ENCODE data around the gene ERC1.

Gene ERC1

GRCh38 chr12:1117371-1117770, 126.3 kb downstream of the ERC1 start:
- Histone ChIP-seq H3K4me1 (ENCODE audit: control insufficient read depth in 2 of 2, insufficient read depth in 2 of 2, low read length in 2 of 2) (peaks cover 0 to 4% of the 10 kb centered on the region in 2 donors), H3K27ac (ENCODE audit: low read depth in 2 of 2, low read length in 2 of 2) (no peak overlapping the region), H3K36me3 (ENCODE audit: control insufficient read depth in 2 of 2, insufficient read depth in 2 of 2, low read length in 2 of 2) (peaks cover 0 to under 1% of the 10 kb centered on the region in 2 donors), H3K27me3 (ENCODE audit: control insufficient read depth in 2 of 2, insufficient read depth in 2 of 2, low read length in 2 of 2) (no peaks in the 10 kb centered on the region), H3K9ac (ENCODE audit: low read depth in 1 of 2, low read length in 2 of 2) (no peak overlapping the region), H3K4me3 (ENCODE audit: low read length in 2 of 2) (no peak overlapping the region), H3K9me3 (ENCODE audit: control insufficient read depth in 2 of 2, low read length in 2 of 2) (no peaks in the 10 kb centered on the region)

- H3K9me3 ChIP-seq (ENCODE audit: control insufficient read depth in 2 of 2, low read length in 2 of 2), result no peaks in the 10 kb centered on the region
- H3K36me3 ChIP-seq (ENCODE audit: control insufficient read depth in 2 of 2, insufficient read depth in 2 of 2, low read length in 2 of 2), result no peaks in the 10 kb centered on the region
Measured at GRCh38 chr12:1117970-1118563, 127.0 kb downstream of the ERC1 start.

GRCh38 chr12:1122786-1123185, 131.8 kb downstream of the ERC1 start:
- H3K36me3 ChIP-seq (ENCODE audit: control insufficient read depth in 2 of 2, insufficient read depth in 2 of 2, low read length in 2 of 2), result no peaks in the 10 kb centered on the region
- no peak overlapping the region for H3K9ac ChIP-seq (ENCODE audit: low read depth in 1 of 2, low read length in 2 of 2)
- no peak overlapping the region for H3K27ac ChIP-seq (ENCODE audit: low read depth in 2 of 2, low read length in 2 of 2)
- no peaks in the 10 kb centered on the region for H3K27me3 ChIP-seq (ENCODE audit: control insufficient read depth in 2 of 2, insufficient read depth in 2 of 2, low read length in 2 of 2)
- H3K9me3 ChIP-seq (ENCODE audit: control insufficient read depth in 2 of 2, low read length in 2 of 2), result no peaks in the 10 kb centered on the region
- no peak overlapping the region for H3K4me3 ChIP-seq (ENCODE audit: low read length in 2 of 2)
- H3K4me1 ChIP-seq (ENCODE audit: control insufficient read depth in 2 of 2, insufficient read depth in 2 of 2, low read length in 2 of 2), result peaks cover 0 to 4% of the 10 kb centered on the region in 2 donors

More at GRCh38 chr12:1117970-1118563, 127.0 kb downstream of the ERC1 start:
- H3K4me3 ChIP-seq (ENCODE audit: low read length in 2 of 2), result no peak overlapping the region
- H3K27me3 ChIP-seq (ENCODE audit: control insufficient read depth in 2 of 2, insufficient read depth in 2 of 2, low read length in 2 of 2), result no peaks in the 10 kb centered on the region
- H3K9ac ChIP-seq (ENCODE audit: low read depth in 1 of 2, low read length in 2 of 2), result no peak overlapping the region
- H3K27ac ChIP-seq (ENCODE audit: low read depth in 2 of 2, low read length in 2 of 2), result no peak overlapping the region
- peaks cover 0 to 4% of the 10 kb centered on the region in 2 donors for H3K4me1 ChIP-seq (ENCODE audit: control insufficient read depth in 2 of 2, insufficient read depth in 2 of 2, low read length in 2 of 2)

- H3K9me3 ChIP-seq (ENCODE audit: control insufficient read depth in 2 of 2, low read length in 2 of 2), result no peaks in the 10 kb centered on the region
- H3K9ac ChIP-seq (ENCODE audit: low read depth in 1 of 2, low read length in 2 of 2), result no peak overlapping the region
- H3K27me3 ChIP-seq (ENCODE audit: control insufficient read depth in 2 of 2, insufficient read depth in 2 of 2, low read length in 2 of 2), result no peaks in the 10 kb centered on the region
- no peaks in the 10 kb centered on the region for H3K36me3 ChIP-seq (ENCODE audit: control insufficient read depth in 2 of 2, insufficient read depth in 2 of 2, low read length in 2 of 2)
- H3K4me1 ChIP-seq (ENCODE audit: control insufficient read depth in 2 of 2, insufficient read depth in 2 of 2, low read length in 2 of 2), result peaks cover 4 to 8% of the 10 kb centered on the region in 2 donors
- H3K4me3 ChIP-seq (ENCODE audit: low read length in 2 of 2), result no peak overlapping the region
- peak overlapping the region in 1 of 2 donors; percentile 37 for H3K27ac ChIP-seq (ENCODE audit: low read depth in 2 of 2, low read length in 2 of 2)
Measured at GRCh38 chr12:1126091-1126490, 135.1 kb downstream of the ERC1 start.

GRCh38 chr12:1127021-1127420, 136.0 kb downstream of the ERC1 start:
- H3K27me3 ChIP-seq (ENCODE audit: control insufficient read depth in 2 of 2, insufficient read depth in 2 of 2, low read length in 2 of 2), result no peaks in the 10 kb centered on the region
- no peaks in the 10 kb centered on the region for H3K9me3 ChIP-seq (ENCODE audit: control insufficient read depth in 2 of 2, low read length in 2 of 2)
- H3K4me1 ChIP-seq (ENCODE audit: control insufficient read depth in 2 of 2, insufficient read depth in 2 of 2, low read length in 2 of 2), result peaks cover 8 to 10% of the 10 kb centered on the region in 2 donors
- no peak overlapping the region for H3K4me3 ChIP-seq (ENCODE audit: low read length in 2 of 2)
- H3K36me3 ChIP-seq (ENCODE audit: control insufficient read depth in 2 of 2, insufficient read depth in 2 of 2, low read length in 2 of 2), result no peaks in the 10 kb centered on the region
- H3K9ac ChIP-seq (ENCODE audit: low read depth in 1 of 2, low read length in 2 of 2), result no peak overlapping the region
- no peak overlapping the region for H3K27ac ChIP-seq (ENCODE audit: low read depth in 2 of 2, low read length in 2 of 2)

- Histone ChIP-seq H3K4me3 (ENCODE audit: low read length in 2 of 2) (peak overlapping the region in 1 of 2 donors; percentile 33), H3K27me3 (ENCODE audit: control insufficient read depth in 2 of 2, insufficient read depth in 2 of 2, low read length in 2 of 2) (no peaks in the 10 kb centered on the region), H3K27ac (ENCODE audit: low read depth in 2 of 2, low read length in 2 of 2) (peak overlapping the region; percentile 65 to 70), H3K36me3 (ENCODE audit: control insufficient read depth in 2 of 2, insufficient read depth in 2 of 2, low read length in 2 of 2) (no peaks in the 10 kb centered on the region), H3K9ac (ENCODE audit: low read depth in 1 of 2, low read length in 2 of 2) (no peak overlapping the region), H3K9me3 (ENCODE audit: control insufficient read depth in 2 of 2, low read length in 2 of 2) (no peaks in the 10 kb centered on the region), H3K4me1 (ENCODE audit: control insufficient read depth in 2 of 2, insufficient read depth in 2 of 2, low read length in 2 of 2) (peaks cover 8 to 10% of the 10 kb centered on the region in 2 donors)
Measured at GRCh38 chr12:1130164-1130563, 139.1 kb downstream of the ERC1 start.

GRCh38 chr12:1130571-1130970, 139.5 kb downstream of the ERC1 start:
- Histone ChIP-seq H3K4me3 (ENCODE audit: low read length in 2 of 2) (peak overlapping the region in 1 of 2 donors; percentile 33), H3K27ac (ENCODE audit: low read depth in 2 of 2, low read length in 2 of 2) (peak overlapping the region; percentile 65 to 70)

GRCh38 chr12:1131811-1132224, 140.8 kb downstream of the ERC1 start:
- H3K4me3 ChIP-seq (ENCODE audit: low read length in 2 of 2), result no peak overlapping the region
- no peaks in the 10 kb centered on the region for H3K36me3 ChIP-seq (ENCODE audit: control insufficient read depth in 2 of 2, insufficient read depth in 2 of 2, low read length in 2 of 2)
- no peaks in the 10 kb centered on the region for H3K9me3 ChIP-seq (ENCODE audit: control insufficient read depth in 2 of 2, low read length in 2 of 2)
- peaks cover 5 to 8% of the 10 kb centered on the region in 2 donors for H3K4me1 ChIP-seq (ENCODE audit: control insufficient read depth in 2 of 2, insufficient read depth in 2 of 2, low read length in 2 of 2)
- no peak overlapping the region for H3K27ac ChIP-seq (ENCODE audit: low read depth in 2 of 2, low read length in 2 of 2)
- H3K27me3 ChIP-seq (ENCODE audit: control insufficient read depth in 2 of 2, insufficient read depth in 2 of 2, low read length in 2 of 2), result no peaks in the 10 kb centered on the region
- no peak overlapping the region for H3K9ac ChIP-seq (ENCODE audit: low read depth in 1 of 2, low read length in 2 of 2)

More at GRCh38 chr12:1130571-1130970, 139.5 kb downstream of the ERC1 start:
- H3K27me3 ChIP-seq (ENCODE audit: control insufficient read depth in 2 of 2, insufficient read depth in 2 of 2, low read length in 2 of 2), result no peaks in the 10 kb centered on the region
- no peaks in the 10 kb centered on the region for H3K36me3 ChIP-seq (ENCODE audit: control insufficient read depth in 2 of 2, insufficient read depth in 2 of 2, low read length in 2 of 2)
- H3K4me1 ChIP-seq (ENCODE audit: control insufficient read depth in 2 of 2, insufficient read depth in 2 of 2, low read length in 2 of 2), result peaks cover 8 to 10% of the 10 kb centered on the region in 2 donors
- H3K9ac ChIP-seq (ENCODE audit: low read depth in 1 of 2, low read length in 2 of 2), result no peak overlapping the region
- no peaks in the 10 kb centered on the region for H3K9me3 ChIP-seq (ENCODE audit: control insufficient read depth in 2 of 2, low read length in 2 of 2)

GRCh38 chr12:1132311-1132710, 141.3 kb downstream of the ERC1 start:
- no peaks in the 10 kb centered on the region for H3K27me3 ChIP-seq (ENCODE audit: control insufficient read depth in 2 of 2, insufficient read depth in 2 of 2, low read length in 2 of 2)
- no peaks in the 10 kb centered on the region for H3K36me3 ChIP-seq (ENCODE audit: control insufficient read depth in 2 of 2, insufficient read depth in 2 of 2, low read length in 2 of 2)
- no peak overlapping the region for H3K4me3 ChIP-seq (ENCODE audit: low read length in 2 of 2)
- H3K27ac ChIP-seq (ENCODE audit: low read depth in 2 of 2, low read length in 2 of 2), result no peak overlapping the region
- no peaks in the 10 kb centered on the region for H3K9me3 ChIP-seq (ENCODE audit: control insufficient read depth in 2 of 2, low read length in 2 of 2)
- no peak overlapping the region for H3K9ac ChIP-seq (ENCODE audit: low read depth in 1 of 2, low read length in 2 of 2)
- peaks cover 5 to 8% of the 10 kb centered on the region in 2 donors for H3K4me1 ChIP-seq (ENCODE audit: control insufficient read depth in 2 of 2, insufficient read depth in 2 of 2, low read length in 2 of 2)

- Histone ChIP-seq H3K27ac (ENCODE audit: low read depth in 2 of 2, low read length in 2 of 2) (no peak overlapping the region), H3K27me3 (ENCODE audit: control insufficient read depth in 2 of 2, insufficient read depth in 2 of 2, low read length in 2 of 2) (no peaks in the 10 kb centered on the region), H3K9me3 (ENCODE audit: control insufficient read depth in 2 of 2, low read length in 2 of 2) (no peaks in the 10 kb centered on the region), H3K36me3 (ENCODE audit: control insufficient read depth in 2 of 2, insufficient read depth in 2 of 2, low read length in 2 of 2) (peaks cover 0 to 2% of the 10 kb centered on the region in 2 donors), H3K4me3 (ENCODE audit: low read length in 2 of 2) (no peak overlapping the region), H3K4me1 (ENCODE audit: control insufficient read depth in 2 of 2, insufficient read depth in 2 of 2, low read length in 2 of 2) (no peaks in the 10 kb centered on the region), H3K9ac (ENCODE audit: low read depth in 1 of 2, low read length in 2 of 2) (no peak overlapping the region)
Measured at GRCh38 chr12:1138691-1139090, 147.7 kb downstream of the ERC1 start.
